Femur (tissue), 1 donor: Measurements from ENCODE around the gene INKA2.

Experiments used
- DNase-seq: peaks from one replicate; pipeline ENCODE4 v3.0.0-alpha.2; 2017

The INKA2 gene

DNA sequence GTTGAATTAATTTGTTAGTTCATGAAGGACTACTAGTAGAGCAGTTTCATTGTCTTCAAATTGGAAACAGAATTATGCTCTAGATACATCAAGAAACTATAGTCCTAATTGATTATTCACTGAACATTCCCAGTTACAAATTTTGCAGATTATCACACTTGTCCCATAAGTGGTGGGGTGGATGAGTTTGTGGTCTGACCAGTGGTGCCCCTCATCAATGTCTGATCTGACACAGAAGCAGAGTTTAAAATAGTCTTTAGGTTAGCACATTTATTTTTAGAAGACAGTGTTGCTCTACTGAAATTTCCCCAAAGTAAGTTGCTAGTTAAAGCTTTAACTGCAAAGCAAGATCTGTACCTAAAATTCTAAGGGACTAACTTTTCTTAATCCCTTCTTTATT lies 42.9 kb downstream of the INKA2 start:
- DNase-seq, result no peak

- no peak for DNase-seq
Measured at GRCh38 chr1:111695801-111696200, 43.4 kb downstream of the INKA2 start.

- no peak for DNase-seq
Measured at GRCh38 chr1:111691886-111692285, 47.3 kb downstream of the INKA2 start.

- peak; percentile 75 for DNase-seq
Measured at GRCh38 chr1:111690306-111690617, 48.9 kb downstream of the INKA2 start.
